GM12874 (cell line): ENCODE results near the gene AGBL1.

Experiments
- TF ChIP-seq, protein P1 (sequence below): IDR thresholded peaks from 2 replicates; pipeline ENCODE4 v1.5.1; 2011; ENCODE audit warnings: low read depth, mild to moderate bottlenecking, control low read depth, low read length, moderate library complexity; ENCODE audit not compliant: insufficient read depth

The AGBL1 gene

DNA sequence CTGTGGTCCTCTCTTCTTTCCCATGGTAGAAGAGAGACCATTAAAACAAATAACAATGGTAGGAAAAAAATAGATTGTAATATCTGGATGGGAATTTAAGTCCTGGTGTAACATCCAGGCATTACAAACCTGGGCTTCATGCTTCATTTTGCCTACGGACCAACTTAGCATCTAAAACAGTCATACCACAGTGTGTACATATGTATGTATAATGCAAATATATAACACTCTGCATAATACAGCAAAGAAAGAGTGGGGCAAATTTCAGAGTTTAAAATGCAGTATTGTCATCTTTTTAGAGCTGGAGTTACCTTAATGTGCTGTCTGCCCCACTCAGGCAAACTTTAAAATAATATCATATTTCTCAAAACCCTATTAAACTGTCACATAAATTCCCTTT lies 298.2 kb downstream of the AGBL1 start:
- TF ChIP-seq, protein P1, sequence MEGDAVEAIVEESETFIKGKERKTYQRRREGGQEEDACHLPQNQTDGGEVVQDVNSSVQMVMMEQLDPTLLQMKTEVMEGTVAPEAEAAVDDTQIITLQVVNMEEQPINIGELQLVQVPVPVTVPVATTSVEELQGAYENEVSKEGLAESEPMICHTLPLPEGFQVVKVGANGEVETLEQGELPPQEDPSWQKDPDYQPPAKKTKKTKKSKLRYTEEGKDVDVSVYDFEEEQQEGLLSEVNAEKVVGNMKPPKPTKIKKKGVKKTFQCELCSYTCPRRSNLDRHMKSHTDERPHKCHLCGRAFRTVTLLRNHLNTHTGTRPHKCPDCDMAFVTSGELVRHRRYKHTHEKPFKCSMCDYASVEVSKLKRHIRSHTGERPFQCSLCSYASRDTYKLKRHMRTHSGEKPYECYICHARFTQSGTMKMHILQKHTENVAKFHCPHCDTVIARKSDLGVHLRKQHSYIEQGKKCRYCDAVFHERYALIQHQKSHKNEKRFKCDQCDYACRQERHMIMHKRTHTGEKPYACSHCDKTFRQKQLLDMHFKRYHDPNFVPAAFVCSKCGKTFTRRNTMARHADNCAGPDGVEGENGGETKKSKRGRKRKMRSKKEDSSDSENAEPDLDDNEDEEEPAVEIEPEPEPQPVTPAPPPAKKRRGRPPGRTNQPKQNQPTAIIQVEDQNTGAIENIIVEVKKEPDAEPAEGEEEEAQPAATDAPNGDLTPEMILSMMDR = no peak

DNA sequence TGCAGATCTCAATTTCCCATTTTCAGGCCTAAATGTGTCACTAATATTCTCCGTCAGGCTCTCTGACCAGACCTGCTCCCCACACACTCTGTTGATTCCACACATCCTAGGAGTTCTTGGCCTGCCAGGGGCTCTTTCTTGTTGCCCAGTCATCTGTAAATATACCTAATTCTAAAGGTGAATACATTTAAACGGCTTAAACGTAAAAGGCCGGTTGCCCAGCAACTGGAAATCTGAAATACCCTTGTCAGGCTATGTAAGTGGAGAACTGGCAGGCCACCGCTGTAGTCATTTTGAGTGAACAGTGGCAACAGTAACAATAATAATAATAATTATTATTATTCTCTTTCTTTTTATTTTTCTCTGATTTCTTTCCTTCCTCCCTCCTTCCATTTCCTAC lies 302.7 kb downstream of the AGBL1 start:
- TF ChIP-seq, protein P1 = no peak

DNA sequence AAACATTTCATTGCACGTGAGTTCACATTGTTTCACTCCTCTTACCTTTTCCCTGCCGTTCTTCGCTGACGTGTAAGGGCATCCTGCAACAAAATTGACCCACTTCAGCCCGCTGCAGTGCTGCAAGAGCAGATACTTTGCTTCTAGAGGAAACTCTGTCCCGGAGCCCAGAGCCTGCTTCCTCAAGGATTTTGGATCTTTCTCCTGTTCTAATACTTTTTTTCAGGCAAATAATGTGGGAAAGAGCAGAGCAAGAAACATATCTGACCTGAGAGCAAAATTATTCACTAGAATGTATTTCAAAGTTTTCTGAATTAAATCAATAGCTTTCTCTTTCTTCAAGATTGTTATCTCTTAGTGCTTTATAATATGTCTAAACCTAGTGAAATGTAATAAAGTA lies 303.9 kb downstream of the AGBL1 start:
- TF ChIP-seq, protein P1 = no peak

DNA sequence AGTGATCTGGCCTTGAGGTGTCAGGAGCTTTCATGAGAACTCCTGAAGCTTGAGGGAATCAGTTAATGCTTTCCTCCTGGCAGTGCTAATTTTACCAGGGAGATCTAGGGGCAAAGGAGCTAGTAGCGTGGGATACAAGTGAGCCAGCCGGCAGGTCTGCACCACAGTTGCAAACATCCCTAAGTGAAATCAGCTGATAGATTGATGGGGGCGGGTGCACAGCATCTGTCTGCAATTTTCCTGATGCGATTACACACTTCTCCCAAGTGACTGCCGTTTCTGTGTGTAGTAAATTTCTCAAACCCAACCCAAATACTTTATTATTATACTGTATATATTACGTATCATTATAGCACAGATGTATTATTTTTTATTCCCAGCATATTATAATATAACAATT lies 304.5 kb downstream of the AGBL1 start:
- TF ChIP-seq, protein P1 = no peak

DNA sequence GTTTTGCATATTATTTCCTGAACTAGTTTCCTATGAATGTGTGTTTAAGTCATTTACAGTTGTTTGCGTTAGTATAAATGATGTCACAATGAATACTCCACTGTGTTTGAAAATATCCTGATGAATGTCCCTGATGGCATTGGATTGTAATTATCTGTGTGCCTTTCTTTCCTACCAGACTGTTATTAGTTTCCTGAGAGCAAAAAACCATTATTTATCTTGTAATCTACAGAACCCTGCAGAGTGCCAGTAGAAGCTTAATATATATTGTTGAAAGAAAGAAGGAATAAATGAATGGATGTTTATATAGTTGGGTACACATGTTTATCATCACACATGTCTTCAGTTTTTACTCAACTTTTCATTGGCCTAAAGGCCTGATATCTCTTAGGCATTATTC lies 312.6 kb downstream of the AGBL1 start:
- TF ChIP-seq, protein P1 = no peak

DNA sequence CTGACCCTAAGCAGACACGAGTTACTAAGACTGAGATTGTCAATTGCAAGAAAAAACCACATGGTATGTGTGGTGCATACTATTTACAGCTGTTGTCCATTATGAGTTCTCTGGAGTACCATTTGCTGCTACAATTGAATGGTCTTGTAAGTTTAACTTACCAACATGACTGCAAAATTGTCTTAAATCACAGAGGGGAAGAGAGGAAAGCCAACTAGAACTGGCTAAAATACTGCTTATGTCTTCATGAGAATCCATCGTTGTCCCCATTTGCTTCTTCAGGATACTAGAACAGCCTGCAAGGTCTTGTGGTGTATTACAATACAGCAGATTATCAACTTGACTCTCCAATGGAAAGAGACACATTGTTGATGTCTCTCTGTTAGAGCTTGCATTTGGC lies 313.2 kb downstream of the AGBL1 start:
- TF ChIP-seq, protein P1 = no peak

DNA sequence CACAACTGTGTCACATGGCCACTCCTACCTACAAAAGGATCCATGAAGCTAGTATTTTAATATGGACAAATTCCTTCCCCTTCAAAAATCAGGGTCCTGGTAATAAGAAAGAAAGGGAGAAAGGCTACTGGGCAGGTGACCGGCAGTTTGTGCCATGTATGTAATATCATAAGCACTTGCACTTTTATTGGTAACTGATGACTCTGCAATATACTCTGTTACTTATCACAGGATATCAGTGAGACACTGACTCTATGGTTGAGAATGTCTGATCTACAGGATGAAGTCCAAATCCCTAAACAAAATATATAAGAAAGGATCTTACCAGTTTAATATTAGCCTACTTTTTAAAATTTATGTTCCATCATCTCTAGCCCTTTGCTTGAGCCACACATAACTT lies 315.2 kb downstream of the AGBL1 start:
- TF ChIP-seq, protein P1 = no peak
